Fibroblast of lung (primary cell): Measurements from ENCODE around the gene CHCHD5. TPM values are rescaled to one million over a fixed set of nuclear protein-coding genes. Genes with fewer than 3 reads are reported as not detected.

ENCODE experiments used
- DNase-seq, 2 donors: peaks; one replicate each; pipeline versions ENCODE4 v3.0.0 to v3.0.0-alpha.2; 2010; ENCODE audit warnings: low read depth in 2 of 2
- H2AFZ ChIP-seq: 2 replicates; pipeline ENCODE4 v1.5.1; 2012; ENCODE audit warnings: low read length, control low read depth, inconsistent platforms
- H3K27ac ChIP-seq: 2 replicates; pipeline ENCODE4 v1.5.1; 2011; ENCODE audit warnings: low read length, control low read depth; ENCODE audit not compliant: insufficient read depth
- H3K27me3 ChIP-seq: 2 replicates; pipeline ENCODE4 v1.5.1; 2011; ENCODE audit warnings: mild to moderate bottlenecking, low read length; ENCODE audit not compliant: control insufficient read depth, insufficient read depth
- H3K36me3 ChIP-seq: 2 replicates; pipeline ENCODE4 v1.5.1; 2011; ENCODE audit warnings: low read length; ENCODE audit not compliant: control insufficient read depth, insufficient read depth
- H3K4me1 ChIP-seq: 2 replicates; pipeline ENCODE4 v1.5.1; 2011; ENCODE audit warnings: low read length; ENCODE audit not compliant: control insufficient read depth, insufficient read depth; ENCODE audit errors: extremely low read depth
- H3K4me2 ChIP-seq: 2 replicates; pipeline ENCODE4 v1.5.1; 2011; ENCODE audit warnings: low read length, control low read depth; ENCODE audit not compliant: insufficient read depth; ENCODE audit errors: extremely low read depth
- H3K4me3 ChIP-seq, 4 experiments: fragments of 200-600 bp in 1 of 4; sonication (generic) in 1 of 4; replicated peaks in 1 of 4; 2 replicates each; pipeline ENCODE4 v1.5.1; 2011 to 2016; ENCODE audit warnings: low read length in 4 of 4, low read depth in 3 of 4, mild to moderate bottlenecking in 3 of 4, control low read depth in 2 of 4, inconsistent platforms in 1 of 4, mixed read lengths in 1 of 4; ENCODE audit not compliant: insufficient read depth in 1 of 4; ENCODE audit errors: control extremely low read depth in 1 of 4
- H3K79me2 ChIP-seq: 2 replicates; pipeline ENCODE4 v1.5.1; 2012; ENCODE audit warnings: mild to moderate bottlenecking, low read length, inconsistent platforms; ENCODE audit not compliant: control insufficient read depth, insufficient read depth
- H3K9ac ChIP-seq: 2 replicates; pipeline ENCODE4 v1.5.1; 2011; ENCODE audit warnings: mild to moderate bottlenecking, low read length, control low read depth; ENCODE audit not compliant: insufficient read depth
- H3K9me3 ChIP-seq: 2 replicates; pipeline ENCODE4 v1.5.1; 2012; ENCODE audit warnings: low read depth, low read length; ENCODE audit not compliant: control insufficient read depth, insufficient read depth
- H4K20me1 ChIP-seq: 2 replicates; pipeline ENCODE4 v1.5.1; 2011; ENCODE audit warnings: low read length; ENCODE audit not compliant: control insufficient read depth, insufficient read depth; ENCODE audit errors: extremely low read depth
- EZH2 ChIP-seq: IDR thresholded peaks from 2 replicates; pipeline ENCODE4 v1.5.1; 2012; ENCODE audit warnings: low read length, control low read depth, mild to moderate bottlenecking; ENCODE audit errors: missing control alignments
- polyA plus RNA-seq, 2 donors: library from polyadenylated mRNA; depleted of rRNA in 1 of 2; stranded (reverse) in 1 of 2; unstranded in 1 of 2; fragments of >200 nt; gene quantifications; 2 replicates each; pipeline ENCODE4 v1.2.1, GENCODE V29; 2011 to 2012; ENCODE audit warnings: missing spikeins in 1 of 2
- total RNA-seq: library from RNA; depleted of rRNA; stranded (reverse); fragments of >200 nt; gene quantifications from 2 replicates; pipeline ENCODE4 v1.2.1, GENCODE V29; 2014
- TF ChIP-seq, protein P1 (sequence below), 2 donors: IDR thresholded peaks in 1 of 2; conservative IDR thresholded peaks in 1 of 2; 1 replicate in 1 of 2; 2 replicates in 1 of 2; pipeline ENCODE4 v1.5.1; 2011 to 2012; ENCODE audit warnings: low read length in 2 of 2, control low read depth in 1 of 2, inconsistent platforms in 1 of 2, low read depth in 1 of 2, mild to moderate bottlenecking in 1 of 2

Gene CHCHD5
- total and polyA plus RNA-seq, 2 donors (not counting 1 experiment from before 2014, with no cell fraction given): 10.5 to 17.0 TPM

DNA sequence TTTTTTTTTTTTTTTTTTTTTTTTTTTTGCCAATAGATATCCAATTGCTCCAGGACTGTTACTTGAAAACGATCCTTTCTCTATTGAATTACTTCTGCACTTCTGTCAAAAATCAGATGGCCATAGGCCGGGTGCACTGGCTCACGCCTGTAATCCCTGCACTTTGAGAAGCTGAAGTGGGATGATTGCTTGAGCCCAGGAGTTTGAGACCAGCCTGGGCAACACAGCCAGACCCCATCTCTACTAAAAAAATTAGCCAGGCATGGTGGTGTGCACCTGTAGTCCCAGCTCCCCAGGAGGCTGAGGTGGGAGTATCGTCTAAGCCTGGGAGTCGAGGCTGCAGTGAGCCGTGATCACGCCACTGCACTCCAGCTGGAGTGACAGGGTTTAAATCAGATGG is 4.3 kb upstream of the CHCHD5 start:
- no peak overlapping the region for H2AFZ ChIP-seq
- H3K9me3 ChIP-seq: no peaks in the 10 kb centered on the region
- H3K27me3 ChIP-seq: no peaks in the 10 kb centered on the region
- DNase-seq: no peak
- no peak overlapping the region for H3K4me3 ChIP-seq
- H3K9ac ChIP-seq: no peak overlapping the region
- H4K20me1 ChIP-seq: no peaks in the 10 kb centered on the region
- peaks cover 8% of the 10 kb centered on the region for H3K4me1 ChIP-seq
- H3K4me2 ChIP-seq: no peak overlapping the region
- H3K79me2 ChIP-seq: no peaks in the 10 kb centered on the region
- peaks cover 2% of the 10 kb centered on the region for H3K36me3 ChIP-seq
- no peak for TF ChIP-seq EZH2
- TF ChIP-seq, protein P1, sequence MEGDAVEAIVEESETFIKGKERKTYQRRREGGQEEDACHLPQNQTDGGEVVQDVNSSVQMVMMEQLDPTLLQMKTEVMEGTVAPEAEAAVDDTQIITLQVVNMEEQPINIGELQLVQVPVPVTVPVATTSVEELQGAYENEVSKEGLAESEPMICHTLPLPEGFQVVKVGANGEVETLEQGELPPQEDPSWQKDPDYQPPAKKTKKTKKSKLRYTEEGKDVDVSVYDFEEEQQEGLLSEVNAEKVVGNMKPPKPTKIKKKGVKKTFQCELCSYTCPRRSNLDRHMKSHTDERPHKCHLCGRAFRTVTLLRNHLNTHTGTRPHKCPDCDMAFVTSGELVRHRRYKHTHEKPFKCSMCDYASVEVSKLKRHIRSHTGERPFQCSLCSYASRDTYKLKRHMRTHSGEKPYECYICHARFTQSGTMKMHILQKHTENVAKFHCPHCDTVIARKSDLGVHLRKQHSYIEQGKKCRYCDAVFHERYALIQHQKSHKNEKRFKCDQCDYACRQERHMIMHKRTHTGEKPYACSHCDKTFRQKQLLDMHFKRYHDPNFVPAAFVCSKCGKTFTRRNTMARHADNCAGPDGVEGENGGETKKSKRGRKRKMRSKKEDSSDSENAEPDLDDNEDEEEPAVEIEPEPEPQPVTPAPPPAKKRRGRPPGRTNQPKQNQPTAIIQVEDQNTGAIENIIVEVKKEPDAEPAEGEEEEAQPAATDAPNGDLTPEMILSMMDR (conservative IDR thresholded peaks at IDR 0.05 in 1 of 2, IDR thresholded peaks at IDR 0.05 in 1 of 2; ENCODE audit: low read depth in 1 of 2, low read length in 2 of 2): no peak
- H3K27ac ChIP-seq: no peak overlapping the region

DNA sequence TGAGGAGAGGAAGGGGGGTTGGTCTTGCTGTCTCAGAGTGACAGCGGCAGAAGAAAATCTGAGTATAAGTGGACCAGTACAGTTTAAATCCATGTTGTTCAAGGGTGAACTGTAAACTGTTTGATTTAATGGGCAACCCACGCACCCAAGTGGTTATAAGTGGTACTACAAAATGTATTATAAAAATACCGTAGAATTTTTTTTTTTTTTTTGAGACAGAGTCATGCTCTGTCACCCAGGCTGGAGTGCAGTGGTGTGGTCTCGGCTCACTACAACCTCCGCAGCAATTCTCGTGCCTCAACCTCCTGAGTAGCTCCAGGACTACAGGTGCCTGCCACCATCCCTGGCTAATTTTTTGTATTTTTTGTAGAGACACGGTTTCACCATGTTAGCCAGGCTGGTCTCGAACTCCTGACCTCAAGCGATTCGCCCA is 2.1 kb upstream of the CHCHD5 start:
- Histone ChIP-seq H3K4me3 (no peak overlapping the region), H3K27me3 (no peaks in the 10 kb centered on the region), H4K20me1 (no peaks in the 10 kb centered on the region), H3K27ac (no peak overlapping the region), H2AFZ (no peak overlapping the region), H3K4me2 (no peak overlapping the region), H3K9ac (no peak overlapping the region), H3K4me1 (peaks cover 12% of the 10 kb centered on the region), H3K36me3 (peaks cover 3% of the 10 kb centered on the region), H3K9me3 (no peaks in the 10 kb centered on the region), H3K79me2 (no peaks in the 10 kb centered on the region)
- TF ChIP-seq, protein P1 (conservative IDR thresholded peaks at IDR 0.05 in 1 of 2, IDR thresholded peaks at IDR 0.05 in 1 of 2; ENCODE audit: low read depth in 1 of 2, low read length in 2 of 2): peak; percentile 30 to 47
- TF ChIP-seq EZH2: no peak
- DNase-seq: peak; percentile 51 to 78

DNA sequence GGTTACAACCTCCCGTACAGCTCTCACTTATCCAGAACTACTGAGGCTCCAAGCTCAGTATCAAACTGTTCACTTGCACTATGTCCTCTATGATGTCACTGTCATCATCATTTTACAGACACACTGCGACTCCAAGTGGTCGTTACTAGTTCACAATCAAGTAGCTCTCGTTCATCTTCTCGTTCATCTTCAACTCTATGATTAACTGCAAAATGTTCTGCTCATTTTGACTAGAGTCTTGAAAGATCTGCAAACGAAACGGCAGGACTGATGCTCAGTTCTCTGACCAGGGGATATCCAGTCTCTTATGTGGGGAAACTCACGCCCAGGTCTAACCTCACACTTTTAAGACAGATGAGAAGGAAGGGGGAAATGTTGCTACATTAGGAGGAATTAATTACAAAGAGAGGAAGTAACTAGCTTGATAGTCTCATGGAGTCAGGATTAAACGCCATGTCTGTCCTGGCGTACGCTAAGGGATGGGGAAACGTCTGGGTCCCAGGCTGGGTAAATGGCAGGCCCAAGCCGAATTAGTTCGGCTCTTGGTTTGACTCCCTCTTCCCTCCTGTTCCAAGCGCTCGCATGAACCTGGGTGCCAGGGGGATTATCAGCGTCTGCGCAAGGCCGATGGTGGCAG is 794 bp upstream of the CHCHD5 start:
- Histone ChIP-seq H3K27me3 (no peaks in the 10 kb centered on the region), H3K4me3 (peak overlapping the region; percentile 83 to 94 (median 92)), H3K9me3 (no peaks in the 10 kb centered on the region), H3K36me3 (peaks cover 3% of the 10 kb centered on the region), H3K9ac (peak overlapping the region; percentile 73), H3K79me2 (no peaks in the 10 kb centered on the region), H3K4me2 (peak overlapping the region; percentile 99), H3K4me1 (peaks cover 12% of the 10 kb centered on the region), H2AFZ (peak overlapping the region; percentile 96), H3K27ac (peak overlapping the region; percentile 98), H4K20me1 (no peaks in the 10 kb centered on the region)
- TF ChIP-seq, protein P1 (conservative IDR thresholded peaks at IDR 0.05 in 1 of 2, IDR thresholded peaks at IDR 0.05 in 1 of 2; ENCODE audit: low read depth in 1 of 2, low read length in 2 of 2): no peak
- TF ChIP-seq EZH2: no peak
- peak; percentile 17 to 32 for DNase-seq
